GM18517 (cell line): ENCODE results near the gene WRAP53.
"Not testable (repeated sequence)": the region's sequence is repeated elsewhere in the genome, so short reads cannot be mapped to it uniquely, and the experiment has no call there.

ENCODE experiments used
- ATAC-seq: cut with Tn5 transposase; IDR thresholded peaks from one replicate; pipeline ENCODE4 v1.9.1; 2021; ENCODE audit warnings: mild to moderate bottlenecking, moderate library complexity; ENCODE audit not compliant: unreplicated experiment

The WRAP53 gene

DNA sequence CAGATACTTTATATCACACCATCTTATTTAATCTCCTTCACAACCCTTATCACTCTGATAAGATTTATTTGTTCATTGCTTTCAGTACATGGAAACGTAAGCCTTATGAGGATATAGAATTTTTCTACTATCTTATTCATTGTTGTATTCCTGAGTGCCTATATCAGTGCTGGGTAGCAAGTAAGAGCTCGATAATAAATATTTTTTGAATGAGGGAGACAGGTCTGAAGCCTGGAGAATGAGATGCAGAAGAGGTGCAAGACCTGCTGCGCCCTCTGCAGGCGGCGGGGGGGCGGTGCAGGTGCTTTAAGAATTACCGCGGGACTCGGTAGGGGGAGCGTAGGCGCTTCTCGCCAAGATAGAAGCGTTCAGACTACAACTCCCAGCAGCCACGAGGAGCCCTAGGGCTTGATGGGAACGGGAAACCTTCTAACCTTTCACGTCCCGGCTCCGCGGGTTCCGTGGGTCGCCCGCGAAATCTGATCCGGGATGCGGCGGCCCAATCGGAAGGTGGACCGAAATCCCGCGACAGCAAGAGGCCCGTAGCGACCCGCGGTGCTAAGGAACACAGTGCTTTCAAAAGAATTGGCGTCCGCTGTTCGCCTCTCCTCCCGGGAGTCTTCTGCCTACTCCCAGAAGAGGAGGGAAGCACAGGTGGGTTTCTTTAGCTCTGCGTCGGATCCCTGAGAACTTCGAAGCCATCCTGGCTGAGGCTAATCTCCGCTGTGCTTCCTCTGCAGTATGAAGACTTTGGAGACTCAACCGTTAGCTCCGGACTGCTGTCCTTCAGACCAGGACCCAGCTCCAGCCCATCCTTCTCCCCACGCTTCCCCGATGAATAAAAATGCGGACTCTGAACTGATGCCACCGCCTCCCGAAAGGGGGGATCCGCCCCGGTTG is at the start of gene WRAP53:
Gene WRAP53, plus strand, starts transcription at position 570 of the 900 bp plus-strand sequence. Its CDS starts 172 bp downstream, at position 742.
- peak; percentile 61 for ATAC-seq

DNA sequence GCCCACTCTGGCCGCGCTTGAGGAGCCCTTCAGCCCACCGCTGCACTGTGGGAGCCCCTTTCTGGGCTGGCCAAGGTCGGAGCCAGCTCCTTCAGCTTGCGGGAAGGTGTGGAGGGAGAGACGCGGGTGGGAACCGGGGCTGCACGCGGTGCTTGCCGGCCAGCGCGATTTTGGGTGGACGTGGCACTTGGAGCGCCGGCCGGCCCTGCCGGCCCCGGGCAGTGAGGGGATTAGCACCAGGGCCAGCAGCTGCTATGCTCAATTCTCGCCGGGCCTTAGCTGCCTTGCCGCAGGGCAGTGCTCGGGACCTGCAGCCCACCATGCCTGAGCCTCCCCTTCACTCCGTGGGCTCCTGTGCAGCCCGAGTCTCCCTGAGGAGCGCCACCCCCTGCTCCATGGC is 47.5 kb upstream of the WRAP53 start:
- ATAC-seq: no peak

DNA sequence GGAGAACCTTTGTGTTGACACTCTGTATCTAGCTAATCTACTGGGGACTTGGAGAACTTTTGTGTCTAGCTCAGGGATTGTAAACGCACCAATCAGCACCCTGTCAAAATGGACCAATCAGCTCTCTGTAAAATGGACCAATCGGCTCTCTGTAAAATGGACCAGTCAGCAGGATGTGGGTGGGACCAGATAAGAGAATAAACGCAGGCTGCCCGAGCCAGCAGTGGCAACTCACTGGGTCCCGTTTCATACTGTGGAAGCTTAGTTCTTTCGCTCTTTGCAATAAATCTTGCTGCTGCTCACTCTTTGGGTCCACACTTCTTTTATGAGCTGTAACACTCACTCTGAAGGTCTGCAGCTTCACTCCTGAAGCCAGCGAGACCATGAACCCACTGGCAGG is 46.6 kb upstream of the WRAP53 start:
- not testable (repeated sequence) for ATAC-seq

DNA sequence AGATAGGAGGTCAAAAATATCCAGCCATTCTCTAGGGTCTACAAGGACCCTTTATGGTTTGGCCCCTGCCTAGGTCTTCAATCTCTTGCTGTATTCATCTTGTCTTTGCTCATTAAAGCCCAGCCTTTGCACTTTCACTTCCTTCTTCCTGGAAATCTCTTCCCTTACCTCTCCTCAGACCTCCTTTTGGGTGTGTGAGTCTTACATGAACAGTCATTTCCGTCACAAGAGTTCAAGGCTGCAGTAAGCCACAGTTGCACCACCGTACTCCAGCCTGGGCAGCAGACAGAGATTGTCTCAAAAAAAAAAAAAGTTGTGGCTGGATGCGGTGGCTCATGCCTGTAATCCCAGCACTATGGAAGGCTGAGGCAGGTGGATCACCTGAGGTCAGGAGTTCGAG is 43.5 kb upstream of the WRAP53 start:
- ATAC-seq: no peak

DNA sequence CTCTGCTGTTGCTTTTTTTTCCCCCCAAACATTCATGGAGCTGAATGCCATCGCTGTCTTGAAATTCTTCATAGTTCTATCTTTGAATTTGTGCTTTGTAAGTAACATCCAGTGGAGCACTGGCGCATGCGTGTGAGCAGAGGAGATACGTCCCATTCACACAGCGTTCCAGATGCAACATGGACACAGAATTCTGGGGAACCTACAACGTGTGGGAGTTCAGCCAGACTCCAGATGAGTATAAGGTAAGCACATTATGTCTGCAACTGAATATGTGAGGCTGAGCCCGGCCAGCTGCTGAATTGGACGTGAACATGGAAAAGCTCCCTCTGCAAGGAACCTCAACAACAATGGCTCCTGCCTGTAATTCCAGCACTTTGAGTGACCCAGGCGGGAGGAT is 41.8 kb upstream of the WRAP53 start:
- no peak for ATAC-seq

DNA sequence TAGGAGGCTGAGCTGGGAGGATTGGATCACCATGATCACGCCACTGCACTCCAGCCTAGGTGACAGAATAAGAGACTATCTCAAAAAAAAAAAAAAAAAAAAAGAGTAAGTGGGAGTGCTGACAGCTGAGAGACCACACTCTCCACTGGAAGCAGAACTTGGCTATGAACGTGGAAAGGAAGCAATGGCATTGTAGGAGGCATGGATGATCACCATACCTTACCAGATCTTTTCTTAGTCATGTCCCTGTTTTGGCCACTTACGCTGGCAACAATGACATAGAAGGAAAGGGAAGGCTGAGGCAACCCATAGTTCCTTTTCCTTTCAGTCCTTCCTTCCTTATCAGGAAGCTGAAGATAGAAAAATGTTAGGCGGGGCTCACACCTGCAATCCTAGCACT is 41.3 kb upstream of the WRAP53 start:
- no peak for ATAC-seq

DNA sequence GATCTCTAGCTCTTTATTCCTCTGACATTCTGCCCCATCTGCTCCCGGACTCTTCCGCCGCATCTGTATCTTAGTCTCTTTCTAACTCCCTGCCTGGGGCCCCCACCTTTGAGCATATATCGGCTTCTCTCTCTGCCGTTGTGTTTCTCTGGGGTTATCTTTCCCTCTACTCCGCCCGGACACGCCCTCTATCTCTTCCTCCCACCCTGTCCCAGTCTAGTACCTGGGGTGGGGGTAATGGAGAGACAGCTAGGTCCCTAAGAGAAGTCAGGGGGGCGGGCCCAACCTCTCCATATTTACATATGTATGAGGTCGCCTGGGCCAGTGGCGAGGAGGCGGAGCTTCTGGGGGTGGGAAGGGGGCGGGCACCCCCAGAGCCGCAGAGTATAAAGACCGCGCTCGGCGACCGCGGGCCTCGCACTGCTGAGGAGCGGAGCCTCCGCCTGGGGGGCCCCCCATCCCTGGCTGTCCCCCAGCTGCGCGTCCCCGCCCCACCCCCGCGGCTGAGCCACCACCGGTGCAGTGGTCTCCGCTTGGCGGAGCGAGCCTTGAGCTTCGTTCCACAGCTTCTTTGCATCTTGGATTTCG is 37.7 kb upstream of the WRAP53 start, which contains the start of gene ATP1B2:
Gene ATP1B2, plus strand, starts transcription at position 418 of the 588 bp plus-strand sequence. CDS start 593 bp downstream, outside the sequence.
- ATAC-seq: no peak

DNA sequence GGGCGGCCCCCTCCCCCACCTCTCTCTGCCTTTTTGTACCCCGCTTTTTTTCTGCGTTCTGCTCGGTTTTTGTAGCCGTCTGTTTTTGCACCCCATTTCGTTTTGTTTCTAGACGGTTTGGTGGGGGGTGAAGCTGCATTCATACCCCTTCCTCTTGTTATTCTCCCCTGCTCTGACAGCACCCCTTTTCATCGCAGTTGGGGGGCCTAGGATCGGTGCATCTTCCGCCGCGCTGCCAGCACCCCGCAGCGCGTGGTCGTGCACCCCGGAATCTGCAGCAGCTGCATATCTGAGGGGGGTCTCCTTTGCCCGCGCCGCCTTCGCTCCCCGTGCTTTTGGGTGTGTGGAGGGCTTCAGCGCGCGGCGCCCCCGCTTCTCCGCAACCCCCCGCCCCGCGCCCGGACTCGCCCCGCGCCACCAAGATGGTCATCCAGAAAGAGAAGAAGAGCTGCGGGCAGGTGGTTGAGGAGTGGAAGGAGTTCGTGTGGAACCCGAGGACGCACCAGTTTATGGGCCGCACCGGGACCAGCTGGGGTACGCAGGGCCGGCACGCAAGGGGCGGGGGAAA is 37.1 kb upstream of the WRAP53 start:
- no peak for ATAC-seq

DNA sequence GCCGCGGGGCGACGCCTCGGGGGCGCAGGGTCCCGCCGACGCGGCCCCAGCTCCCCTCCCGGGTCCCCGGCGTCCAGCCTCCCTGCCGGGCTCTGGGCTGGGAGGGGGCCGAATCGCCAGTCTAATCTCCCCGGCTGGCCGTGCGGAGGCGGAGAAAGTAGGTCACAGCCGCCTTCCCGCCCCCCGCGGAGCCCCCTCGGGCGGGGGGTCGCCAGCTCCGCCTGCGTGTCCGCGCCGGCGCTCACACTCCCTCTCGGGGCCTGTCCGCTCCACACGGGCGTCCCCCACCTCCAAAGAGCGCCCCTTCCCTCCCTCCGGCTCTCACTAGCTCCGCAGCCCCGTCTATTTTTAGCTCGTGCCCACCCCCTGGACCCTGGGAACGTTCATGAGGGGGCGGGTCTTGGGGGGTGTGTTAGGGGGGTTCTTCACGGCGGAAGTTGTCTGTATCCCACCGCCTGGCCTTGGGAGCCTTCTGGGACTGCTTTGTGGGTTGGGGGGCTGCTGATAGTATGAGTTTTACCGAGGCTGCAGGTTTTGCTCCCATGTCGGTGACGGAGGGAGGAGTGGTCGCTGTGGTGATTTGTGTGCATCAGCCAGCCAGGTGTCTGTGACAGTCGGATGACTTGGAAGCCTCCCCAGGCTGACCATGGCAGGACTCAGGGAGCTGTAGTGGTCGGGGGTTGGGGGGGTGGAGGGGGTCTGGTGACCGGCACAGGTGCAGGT is 36.5 kb upstream of the WRAP53 start:
- no peak for ATAC-seq

DNA sequence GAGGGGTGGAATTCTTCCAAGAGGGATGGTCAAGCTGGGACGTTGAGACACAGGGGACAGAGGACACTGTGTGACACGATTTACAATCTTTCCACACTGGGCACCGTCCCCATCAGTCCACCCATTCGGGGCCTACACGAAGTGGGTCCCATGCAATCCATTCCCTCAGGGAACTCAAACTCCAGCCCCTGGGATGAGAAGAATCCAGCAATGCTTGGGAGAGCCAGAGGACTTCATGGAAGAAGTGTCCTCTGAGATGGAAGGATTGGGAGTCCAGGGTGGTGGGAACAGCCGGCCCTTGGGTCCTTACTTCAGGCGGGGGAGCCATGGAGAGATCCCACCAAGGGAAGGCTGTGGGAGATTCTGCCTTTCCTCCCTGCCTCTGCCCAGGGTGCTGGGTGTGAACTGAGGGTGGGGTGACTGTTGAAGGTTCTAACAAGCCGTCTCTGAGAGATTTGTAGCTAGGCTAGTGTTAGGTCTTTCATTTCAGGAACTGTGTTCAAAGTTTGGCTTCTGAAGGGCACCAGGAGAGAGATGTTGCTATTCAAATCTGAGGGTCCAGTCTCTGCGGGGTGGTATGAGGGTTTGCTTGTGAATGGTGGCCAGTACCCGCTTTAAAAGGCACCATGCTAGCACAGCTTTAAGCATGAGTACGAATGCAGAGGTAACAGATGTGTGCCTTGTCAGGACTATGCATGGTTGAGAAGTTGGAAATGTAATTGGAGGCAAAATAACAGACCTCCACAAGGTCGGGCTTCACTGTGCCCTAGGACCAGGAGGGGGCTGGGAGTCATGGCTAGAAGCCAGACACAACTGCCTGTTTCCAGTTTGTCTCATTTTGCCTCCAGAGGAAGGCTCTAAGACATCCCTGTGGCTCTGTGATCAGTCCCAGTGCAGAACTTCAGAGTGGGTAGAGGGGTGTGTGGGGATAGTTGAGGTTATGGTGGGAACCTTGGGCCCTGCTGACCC is 35.6 kb upstream of the WRAP53 start:
- ATAC-seq: no peak

DNA sequence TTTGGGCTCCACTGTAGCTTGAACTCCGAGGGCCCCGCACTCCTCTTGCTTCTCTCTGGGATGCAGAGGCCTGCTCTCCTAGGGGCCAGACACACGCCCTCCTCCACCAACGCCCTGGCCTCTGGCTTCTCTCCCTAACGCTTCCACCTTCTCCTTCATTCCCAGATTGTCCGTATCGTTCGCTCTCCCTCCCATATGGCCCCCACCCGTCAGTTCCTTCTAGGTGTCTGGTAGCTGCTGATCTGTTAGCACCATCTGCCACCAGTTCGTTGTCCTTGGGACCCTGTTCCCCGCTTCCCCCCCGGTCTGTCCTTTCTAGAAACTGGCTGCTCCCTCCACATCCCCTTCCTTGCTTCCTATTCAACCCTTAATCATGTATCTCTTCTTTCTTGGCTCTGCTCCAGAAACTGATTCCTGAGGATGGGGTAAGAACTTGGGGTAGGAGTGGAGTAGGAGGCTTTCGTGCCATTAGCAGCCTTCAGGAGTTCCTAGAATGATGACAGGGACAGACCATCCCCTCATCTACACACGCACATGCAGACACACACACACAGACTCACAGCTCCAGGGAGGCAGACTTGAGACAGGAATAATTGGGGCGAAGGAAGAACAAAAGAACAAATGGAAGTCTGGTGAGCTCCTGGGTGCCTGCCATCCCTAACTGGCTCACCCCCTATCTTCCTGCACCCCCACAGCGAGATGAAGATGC is 33.3 kb upstream of the WRAP53 start:
- ATAC-seq: no peak

DNA sequence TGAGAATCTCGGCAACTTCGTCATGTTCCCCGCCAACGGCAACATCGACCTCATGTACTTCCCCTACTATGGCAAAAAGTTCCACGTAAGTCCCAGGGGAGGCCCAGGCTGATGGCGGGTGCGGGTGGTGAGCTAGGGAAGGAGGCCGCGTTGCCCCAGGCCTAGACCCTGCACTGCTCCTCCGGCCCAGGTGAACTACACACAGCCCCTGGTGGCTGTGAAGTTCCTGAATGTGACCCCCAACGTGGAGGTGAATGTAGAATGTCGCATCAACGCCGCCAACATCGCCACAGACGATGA is 32.8 kb upstream of the WRAP53 start:
- no peak for ATAC-seq

DNA sequence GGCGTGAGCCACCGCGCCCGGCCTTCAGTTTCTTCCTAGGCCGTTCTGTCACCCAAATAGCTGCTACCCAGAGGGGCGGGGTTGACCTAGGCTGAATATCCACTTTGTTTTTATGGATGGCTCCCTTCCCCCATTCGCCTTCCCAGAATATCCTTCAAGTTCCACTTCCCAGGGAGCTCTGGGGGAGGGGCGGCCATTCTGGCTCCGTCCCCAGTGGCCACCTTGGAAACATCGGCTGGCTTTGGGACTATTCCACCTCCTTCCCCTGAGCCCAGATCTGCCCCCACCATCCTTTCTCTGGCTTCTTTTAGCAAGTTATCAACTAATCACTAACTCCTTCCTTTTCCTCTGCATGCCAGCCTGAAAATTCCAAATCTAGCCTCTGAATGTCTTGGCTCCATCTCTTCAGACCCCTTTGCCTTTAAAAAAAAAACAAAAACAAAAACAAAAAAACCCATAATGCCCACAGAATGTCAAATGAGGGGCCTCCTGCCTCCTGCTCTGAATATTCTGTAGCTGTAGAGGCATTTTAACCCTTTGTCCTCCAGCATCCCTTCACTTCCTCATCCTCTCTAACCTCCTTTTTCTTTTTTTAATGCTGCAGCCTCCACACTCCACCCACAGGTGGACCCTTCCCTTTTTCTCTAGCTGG is 31.2 kb upstream of the WRAP53 start:
- ATAC-seq: no peak

DNA sequence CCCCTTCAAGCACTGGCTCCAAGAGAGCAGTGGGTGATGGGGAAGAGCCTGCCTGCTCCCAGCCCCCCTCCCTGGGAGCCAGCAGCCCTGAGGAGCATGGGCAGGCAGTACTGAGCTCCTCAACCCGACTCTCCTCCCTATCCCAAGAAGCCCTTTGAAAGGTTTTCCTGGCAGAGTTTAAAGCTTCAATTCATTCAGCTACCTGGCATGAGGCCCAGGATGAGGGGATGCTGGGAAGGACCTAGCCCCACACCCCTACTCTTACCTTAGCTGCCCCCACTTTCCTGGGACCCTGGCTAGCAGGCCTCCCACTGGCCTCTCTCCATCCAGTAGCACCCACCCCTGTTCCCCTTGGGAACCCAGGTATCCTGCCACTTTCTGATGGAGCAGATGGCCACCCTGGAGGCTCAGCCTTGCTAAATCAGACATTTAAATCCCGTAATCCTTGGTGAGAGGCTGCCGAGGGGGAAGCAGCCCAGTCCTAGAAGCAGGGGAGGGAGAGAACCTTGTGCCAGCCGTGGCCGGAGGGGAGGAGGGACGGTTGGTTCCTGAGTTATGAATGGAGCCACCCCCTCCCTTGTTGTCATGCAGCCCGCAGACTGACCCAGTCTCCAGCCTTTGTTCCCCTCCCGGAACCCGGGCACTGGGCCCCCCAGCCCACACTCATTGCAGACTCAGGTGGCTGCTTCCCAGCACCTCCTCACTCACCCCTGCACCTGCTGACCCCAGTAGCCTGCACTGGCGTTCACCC is 20.4 kb upstream of the WRAP53 start:
- ATAC-seq: no peak

DNA sequence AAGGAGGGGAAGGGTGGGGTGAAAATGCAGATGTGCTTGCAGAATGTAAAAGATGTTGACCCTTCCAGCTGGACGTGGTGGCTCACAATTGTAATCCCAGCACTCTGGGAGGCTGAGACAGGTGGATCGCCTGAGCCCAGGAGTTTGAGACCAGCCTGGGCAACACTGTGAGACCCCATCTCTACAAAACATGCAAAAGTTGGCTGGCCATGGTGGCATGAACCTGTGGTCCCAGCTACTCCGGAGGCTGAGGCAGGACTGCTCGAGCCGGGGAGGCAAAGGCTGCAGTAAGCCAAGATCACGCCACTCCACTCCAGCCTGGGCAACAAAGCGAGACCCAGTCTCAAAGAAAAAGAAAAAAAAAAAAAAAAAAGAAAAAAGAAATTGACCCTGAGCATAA is 19.8 kb upstream of the WRAP53 start:
- no peak for ATAC-seq

DNA sequence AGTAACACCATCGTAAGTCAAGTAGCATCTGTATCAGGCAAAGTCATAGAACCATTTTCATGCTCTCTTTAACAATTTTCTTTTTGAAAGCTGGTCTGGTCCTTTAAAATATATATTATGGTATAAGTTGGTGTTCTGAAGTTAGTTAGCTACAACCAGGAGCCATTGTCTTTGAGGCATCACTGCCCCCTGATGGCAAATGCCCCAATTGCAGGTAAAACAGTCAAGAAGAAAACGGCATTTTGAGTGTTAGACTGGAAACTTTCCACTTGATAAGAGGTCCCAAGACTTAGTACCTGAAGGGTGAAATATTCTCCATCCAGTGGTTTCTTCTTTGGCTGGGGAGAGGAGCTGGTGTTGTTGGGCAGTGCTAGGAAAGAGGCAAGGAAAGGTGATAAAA is 15.0 kb upstream of the WRAP53 start:
- no peak for ATAC-seq

DNA sequence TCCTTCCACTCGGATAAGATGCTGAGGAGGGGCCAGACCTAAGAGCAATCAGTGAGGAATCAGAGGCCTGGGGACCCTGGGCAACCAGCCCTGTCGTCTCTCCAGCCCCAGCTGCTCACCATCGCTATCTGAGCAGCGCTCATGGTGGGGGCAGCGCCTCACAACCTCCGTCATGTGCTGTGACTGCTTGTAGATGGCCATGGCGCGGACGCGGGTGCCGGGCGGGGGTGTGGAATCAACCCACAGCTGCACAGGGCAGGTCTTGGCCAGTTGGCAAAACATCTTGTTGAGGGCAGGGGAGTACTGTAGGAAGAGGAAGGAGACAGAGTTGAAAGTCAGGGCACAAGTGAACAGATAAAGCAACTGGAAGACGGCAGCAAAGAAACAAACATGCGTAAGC is 13.3 kb upstream of the WRAP53 start:
- no peak for ATAC-seq

DNA sequence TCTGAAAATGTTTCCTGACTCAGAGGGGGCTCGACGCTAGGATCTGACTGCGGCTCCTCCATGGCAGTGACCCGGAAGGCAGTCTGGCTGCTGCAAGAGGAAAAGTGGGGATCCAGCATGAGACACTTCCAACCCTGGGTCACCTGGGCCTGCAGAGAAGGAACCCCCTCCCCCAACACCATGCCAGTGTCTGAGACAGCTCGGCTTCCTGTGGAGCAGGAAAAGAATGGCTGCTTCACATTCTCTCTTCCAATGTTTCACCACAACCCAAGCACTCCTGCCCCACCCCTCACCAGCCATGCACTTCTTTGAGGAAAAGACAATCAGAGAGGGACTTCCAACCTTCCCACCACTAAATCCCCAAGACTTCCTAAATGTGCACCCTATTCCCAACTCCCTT is 11.7 kb upstream of the WRAP53 start:
- no peak for ATAC-seq
